BLaER1 treated with 17β-estradiol and CSF1 and Interleukin-3, amounts not matched to agents 10 nM and 100 nM (cell line): Measurements from ENCODE around the gene MICAL3.

ENCODE experiments used
- H3K27ac ChIP-seq, 11 experiments: shearing (Covaris generic); formaldehyde crosslinking; 2 replicates each; pipeline ENCODE4 v1.8.1; 2022
- H3K27me3 ChIP-seq, 11 experiments: shearing (Covaris generic); formaldehyde crosslinking; 2 replicates each; pipeline ENCODE4 v1.8.1; 2022
- H3K36me3 ChIP-seq, 11 experiments: shearing (Covaris generic); formaldehyde crosslinking; 2 replicates each; pipeline ENCODE4 v1.8.1; 2022
- H3K4me1 ChIP-seq, 10 experiments: shearing (Covaris generic); formaldehyde crosslinking; 2 replicates each; pipeline ENCODE4 v1.8.1; 2022
- H3K4me2 ChIP-seq, 11 experiments: shearing (Covaris generic); formaldehyde crosslinking; 2 replicates each; pipeline ENCODE4 v1.8.1; 2022
- H3K4me3 ChIP-seq, 10 experiments: shearing (Covaris generic); formaldehyde crosslinking; 2 replicates each; pipeline ENCODE4 v1.8.1; 2022
- H3K9ac ChIP-seq, 11 experiments: shearing (Covaris generic); formaldehyde crosslinking; 2 replicates each; pipeline ENCODE4 v1.8.1; 2022
- H3K9me3 ChIP-seq, 11 experiments: shearing (Covaris generic); formaldehyde crosslinking; replicated peaks in 1 of 11; 2 replicates each; pipeline ENCODE4 v1.8.1; 2022
- H4K20me1 ChIP-seq, 11 experiments: shearing (Covaris generic); formaldehyde crosslinking; 2 replicates each; pipeline ENCODE4 v1.8.1; 2022
- Cebpa-rat ChIP-seq, 11 experiments: shearing (Covaris generic); IDR thresholded peaks; 2 replicates each; pipeline ENCODE4 v1.8.1; 2022

Gene MICAL3

DNA sequence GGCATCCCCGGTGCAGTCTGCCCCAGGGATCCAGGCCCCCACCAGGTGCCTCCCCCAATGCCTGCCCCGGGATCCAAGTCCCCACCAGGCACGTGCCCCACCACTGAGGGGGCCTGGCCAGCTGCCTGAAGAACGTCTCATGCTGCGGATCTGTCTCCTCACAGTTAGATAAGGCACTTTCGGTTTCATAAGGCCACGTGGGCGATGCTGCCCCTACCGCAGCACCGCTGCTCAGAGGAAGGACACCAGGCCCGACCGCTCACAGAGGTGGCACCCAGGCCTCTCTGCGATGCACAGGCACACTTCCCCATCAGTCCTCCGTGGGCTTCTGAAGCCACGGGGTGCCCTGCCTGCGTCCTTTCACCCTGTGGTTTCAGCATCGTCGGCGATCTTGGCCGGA lies 182.0 kb downstream of the MICAL3 start:
- Histone ChIP-seq H4K20me1 (peaks cover 0 to 23% (median 7%) of the 10 kb centered on the region in 11 experiments; a peak in 6 of 22 replicates), H3K4me3 (peak overlapping the region in 7 of 10 experiments; percentile 4 to 46 (median 31); a peak in 9 of 20 replicates), H3K9me3 (no peaks in the 10 kb centered on the region), H3K36me3 (peaks cover 9 to 40% (median 32%) of the 10 kb centered on the region in 11 experiments; a peak in 20 of 22 replicates), H3K27me3 (no peaks in the 10 kb centered on the region), H3K27ac (peak overlapping the region in 9 of 11 experiments; percentile 50 to 80 (median 72); a peak in 18 of 22 replicates), H3K9ac (peak overlapping the region; percentile 41 to 74 (median 56); a peak in 20 of 22 replicates), H3K4me1 (peaks cover 12 to 69% (median 48%) of the 10 kb centered on the region in 10 experiments), H3K4me2 (peak overlapping the region; percentile 73 to 93 (median 89))
- no peak for TF ChIP-seq Cebpa-rat (IDR thresholded peaks at IDR 0.05)

DNA sequence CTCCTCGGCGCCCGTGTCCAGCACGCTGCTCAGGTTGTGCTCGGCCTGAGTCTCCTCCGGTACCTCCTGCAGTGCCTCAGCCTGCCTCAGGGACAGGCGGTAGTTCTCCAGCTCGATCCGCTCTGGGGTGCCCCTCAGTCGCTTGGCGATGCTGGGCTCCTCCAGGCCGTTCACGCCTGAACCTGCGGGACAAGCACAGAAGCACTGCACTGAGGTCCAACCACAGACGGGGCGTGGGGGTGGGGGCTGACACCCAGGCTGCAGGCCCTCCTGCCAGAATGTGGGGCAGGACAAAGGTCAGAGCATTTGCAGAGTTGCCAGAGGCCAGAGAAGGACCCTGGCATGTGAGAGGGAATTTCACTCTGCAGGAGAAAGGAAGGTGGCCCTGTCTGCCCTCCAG lies 182.5 kb downstream of the MICAL3 start:
- no peak for TF ChIP-seq Cebpa-rat (IDR thresholded peaks at IDR 0.05)
- Histone ChIP-seq H3K4me1 (peaks cover 12 to 69% (median 47%) of the 10 kb centered on the region in 10 experiments), H3K27me3 (no peaks in the 10 kb centered on the region), H3K9me3 (no peaks in the 10 kb centered on the region), H3K9ac (peak overlapping the region; percentile 41 to 74 (median 56); a peak in 20 of 22 replicates), H3K4me3 (peak overlapping the region in 7 of 10 experiments; percentile 4 to 46 (median 31); a peak in 7 of 20 replicates), H3K4me2 (peak overlapping the region; percentile 73 to 93 (median 89)), H3K36me3 (peaks cover 9 to 45% (median 35%) of the 10 kb centered on the region in 11 experiments; a peak in 20 of 22 replicates), H4K20me1 (peaks cover 0 to 21% (median 4%) of the 10 kb centered on the region in 11 experiments; a peak in 6 of 22 replicates), H3K27ac (peak overlapping the region in 9 of 11 experiments; percentile 50 to 80 (median 72); a peak in 18 of 22 replicates)

DNA sequence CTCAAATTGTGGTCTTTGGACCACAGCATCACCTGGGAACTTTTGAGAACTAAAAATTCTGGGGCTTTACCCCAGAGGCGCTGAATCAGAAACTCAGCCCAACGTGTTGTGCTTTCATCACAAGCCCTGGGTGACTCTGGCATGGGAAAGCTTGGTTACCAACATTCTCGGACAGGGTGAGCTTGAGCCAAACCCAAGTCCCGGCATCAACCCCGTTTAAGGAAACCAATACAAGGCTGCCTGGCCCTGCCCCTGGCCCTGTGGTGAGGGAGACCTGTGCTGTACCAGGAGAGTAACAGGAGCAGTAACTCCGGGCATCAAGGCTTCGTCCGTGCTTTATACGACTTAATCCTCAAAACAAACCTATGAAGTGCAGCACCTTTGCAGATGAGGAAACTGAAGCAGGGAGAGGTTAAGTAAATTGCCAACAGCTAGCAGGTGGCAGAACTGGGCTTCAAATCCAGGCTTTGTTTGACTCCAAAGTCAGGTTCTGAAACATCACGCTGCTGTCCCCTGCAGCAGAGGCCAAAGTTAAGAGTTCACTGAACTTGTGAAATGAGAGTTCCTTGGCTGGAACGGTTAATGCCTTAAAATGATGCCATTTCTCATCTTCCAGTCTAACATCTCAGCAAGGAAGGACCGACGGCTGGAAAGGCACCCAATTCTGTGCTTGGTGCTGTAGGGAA lies 186.0 kb downstream of the MICAL3 start:
- Histone ChIP-seq H3K9me3 (no peaks in the 10 kb centered on the region), H3K36me3 (peaks cover 9 to 45% (median 36%) of the 10 kb centered on the region in 11 experiments; a peak in 20 of 22 replicates), H3K9ac (no peak overlapping the region; a peak in 1 of 22 replicates), H3K4me2 (no peak overlapping the region), H4K20me1 (peaks cover 0 to 29% (median 9%) of the 10 kb centered on the region in 11 experiments; a peak in 8 of 22 replicates), H3K4me1 (peaks cover 13 to 72% (median 63%) of the 10 kb centered on the region in 10 experiments), H3K4me3 (no peak overlapping the region), H3K27me3 (no peaks in the 10 kb centered on the region), H3K27ac (no peak overlapping the region)
- TF ChIP-seq Cebpa-rat (IDR thresholded peaks at IDR 0.05), result no peak

DNA sequence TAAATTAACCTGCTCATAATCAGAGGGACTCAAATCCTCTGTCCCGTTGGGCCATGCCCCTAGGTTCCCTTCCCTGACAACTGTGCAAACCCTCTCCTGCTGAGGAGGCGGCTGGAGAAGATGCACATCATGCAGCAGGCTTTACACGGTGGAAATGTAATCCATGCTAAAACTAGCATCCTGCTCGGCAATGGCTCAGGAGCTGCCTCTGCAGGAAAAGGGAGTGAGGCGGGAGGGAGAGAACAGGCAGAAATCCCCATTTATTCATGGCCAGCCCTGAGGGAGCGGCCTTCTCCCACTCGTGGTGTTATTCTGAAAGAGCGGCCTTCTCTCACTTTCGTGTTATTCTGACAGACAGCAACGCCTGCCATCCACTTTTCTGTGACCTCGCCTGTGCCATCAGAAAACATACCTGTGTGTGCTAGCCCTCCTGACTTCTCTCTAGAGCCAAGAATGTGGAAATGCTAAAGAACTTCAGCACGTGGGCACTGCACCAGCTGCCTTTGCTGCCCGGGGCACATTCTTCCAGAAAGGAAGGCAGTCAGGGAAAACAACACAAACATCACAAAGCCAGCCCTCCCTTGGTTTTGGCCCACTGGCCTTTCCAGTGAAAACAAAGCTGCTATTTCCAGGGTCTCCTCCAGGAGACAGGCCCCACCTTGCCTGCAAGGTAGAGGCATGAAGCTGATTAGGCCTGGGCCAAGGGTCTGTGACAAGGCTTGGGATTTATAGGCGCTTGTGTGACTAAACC lies 187.2 kb downstream of the MICAL3 start:
- Histone ChIP-seq H3K27me3 (no peaks in the 10 kb centered on the region), H3K4me1 (peaks cover 18 to 72% (median 63%) of the 10 kb centered on the region in 10 experiments), H3K9me3 (no peaks in the 10 kb centered on the region), H3K4me2 (peak overlapping the region in 7 of 11 experiments; percentile 3 to 95 (median 55); a peak in 10 of 22 replicates), H3K9ac (peak overlapping the region in 2 of 11 experiments; percentile 24 to 32; a peak in 2 of 22 replicates), H3K4me3 (no peak overlapping the region), H4K20me1 (peaks cover 0 to 40% (median 16%) of the 10 kb centered on the region in 11 experiments; a peak in 10 of 22 replicates), H3K36me3 (peaks cover 9 to 45% (median 36%) of the 10 kb centered on the region in 11 experiments; a peak in 20 of 22 replicates), H3K27ac (no peak overlapping the region)
- TF ChIP-seq Cebpa-rat (IDR thresholded peaks at IDR 0.05), result no peak

DNA sequence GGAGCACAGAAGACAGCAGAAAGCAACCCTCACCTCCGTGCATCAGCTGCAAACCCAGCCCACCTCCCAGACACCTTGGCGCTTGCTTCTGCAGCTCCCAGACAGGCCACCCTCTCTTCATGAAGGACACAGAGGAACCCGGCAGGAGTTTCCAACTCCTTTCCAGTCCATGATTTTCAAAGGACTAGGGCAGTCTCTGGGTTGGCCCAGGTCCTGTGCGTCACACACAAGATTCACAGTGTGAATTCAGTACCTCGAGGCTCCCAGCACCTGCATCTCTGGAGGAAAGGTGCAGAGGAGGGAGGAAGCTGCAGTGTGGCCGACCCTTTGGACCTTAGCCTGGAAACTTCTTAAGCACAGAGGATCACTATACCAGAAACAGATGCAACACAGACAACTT lies 189.1 kb downstream of the MICAL3 start:
- Histone ChIP-seq H3K27ac (no peak overlapping the region), H3K36me3 (peaks cover 2 to 32% (median 24%) of the 10 kb centered on the region in 11 experiments; a peak in 18 of 22 replicates), H3K4me1 (peaks cover 32 to 77% (median 70%) of the 10 kb centered on the region in 10 experiments)

DNA sequence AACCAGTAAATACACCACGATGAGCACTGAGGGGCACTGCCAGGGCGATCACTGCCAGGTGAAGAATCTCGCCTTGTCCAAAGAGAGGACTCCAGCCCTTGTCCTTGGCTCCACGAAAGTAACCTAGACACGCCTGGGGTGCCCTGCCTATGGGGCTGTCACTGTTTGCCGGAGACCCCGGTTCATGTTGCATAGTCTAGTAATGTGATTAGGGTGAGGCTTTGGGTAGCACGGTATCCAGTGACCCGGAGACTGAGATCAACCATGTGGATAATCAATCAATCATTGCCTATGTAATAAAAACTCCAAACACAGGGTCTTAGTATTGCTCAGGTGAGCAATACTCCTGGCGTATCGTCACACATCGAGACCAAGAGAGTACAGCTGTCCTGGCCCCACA lies 190.9 kb downstream of the MICAL3 start:
- Histone ChIP-seq H3K27ac (peak overlapping the region in 2 of 11 experiments; percentile 72 to 73; a peak in 2 of 22 replicates), H3K27me3 (no peaks in the 10 kb centered on the region), H3K9me3 (no peaks in the 10 kb centered on the region), H3K4me1 (peaks cover 34 to 84% (median 75%) of the 10 kb centered on the region in 10 experiments), H3K4me3 (no peak overlapping the region), H3K36me3 (peaks cover 0 to 38% (median 19%) of the 10 kb centered on the region in 11 experiments; a peak in 17 of 22 replicates), H4K20me1 (peaks cover 0 to 58% (median 32%) of the 10 kb centered on the region in 11 experiments; a peak in 17 of 22 replicates), H3K9ac (no peak overlapping the region; a peak in 1 of 22 replicates), H3K4me2 (peak overlapping the region; percentile 77 to 95 (median 84); a peak in 21 of 22 replicates)
- TF ChIP-seq Cebpa-rat (IDR thresholded peaks at IDR 0.05), result no peak

More for the DNA sequence above, 189.1 kb downstream of the MICAL3 start:
- H3K4me2 ChIP-seq, result peak overlapping the region in 9 of 11 experiments; percentile 5 to 95 (median 55); a peak in 14 of 22 replicates
- TF ChIP-seq Cebpa-rat (IDR thresholded peaks at IDR 0.05), result no peak
- H4K20me1 ChIP-seq, result peaks cover 0 to 52% (median 27%) of the 10 kb centered on the region in 11 experiments; a peak in 17 of 22 replicates
- no peaks in the 10 kb centered on the region for H3K27me3 ChIP-seq
- H3K9me3 ChIP-seq, result no peaks in the 10 kb centered on the region
- H3K9ac ChIP-seq, result peak overlapping the region in 2 of 11 experiments; percentile 3 to 31; a peak in 1 of 22 replicates
- H3K4me3 ChIP-seq, result no peak overlapping the region

DNA sequence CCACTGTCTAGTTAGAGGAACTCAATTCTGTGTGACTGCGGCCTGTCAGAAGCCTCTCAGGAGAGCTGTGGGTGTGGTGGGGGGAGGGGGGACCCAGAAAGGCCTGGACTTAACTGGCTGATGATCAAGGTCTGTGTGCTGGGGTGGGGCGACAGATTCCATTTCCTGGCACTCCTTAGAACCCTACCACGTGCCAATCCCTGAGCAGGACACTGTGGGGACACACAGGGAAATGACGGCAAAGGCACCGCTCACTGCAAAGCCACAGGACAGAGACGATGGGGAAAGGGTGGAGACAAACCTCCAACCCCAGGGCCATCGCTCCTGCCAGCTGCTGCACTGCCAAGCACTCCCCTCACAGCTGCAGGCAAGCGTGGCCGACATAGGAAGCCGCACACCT lies 191.7 kb downstream of the MICAL3 start:
- peak overlapping the region in 10 of 11 experiments; percentile 16 to 60 (median 48); a peak in 16 of 22 replicates for H3K9ac ChIP-seq
- H3K9me3 ChIP-seq, result no peaks in the 10 kb centered on the region
- H3K4me2 ChIP-seq, result peak overlapping the region; percentile 77 to 95 (median 84)
- peak overlapping the region in 10 of 11 experiments; percentile 27 to 73 (median 64); a peak in 21 of 22 replicates for H3K27ac ChIP-seq
- H3K4me1 ChIP-seq, result peaks cover 34 to 81% (median 75%) of the 10 kb centered on the region in 10 experiments
- peaks cover 0 to 58% (median 32%) of the 10 kb centered on the region in 11 experiments; a peak in 17 of 22 replicates for H4K20me1 ChIP-seq
- H3K36me3 ChIP-seq, result peaks cover 0 to 38% (median 19%) of the 10 kb centered on the region in 11 experiments; a peak in 14 of 22 replicates
- TF ChIP-seq Cebpa-rat (IDR thresholded peaks at IDR 0.05), result no peak
- no peaks in the 10 kb centered on the region for H3K27me3 ChIP-seq
- H3K4me3 ChIP-seq, result 0 out of 20 replicates have a peak overlapping the region, but pooled peaks of 1 of the 10 experiments have one; percentile 29
